ENCODE results near the gene NOTCH1.
"Not testable (repeated sequence)": the region's sequence is repeated elsewhere in the genome, so short reads cannot be mapped to it uniquely, and the experiment has no call there.

NOTCH1 gene

GRCh38 chr9:136578915-136579649, 33.2 kb upstream of the NOTCH1 start:
- DNase-seq = no peak

GRCh38 chr9:136578626-136578914, 32.7 kb upstream of the NOTCH1 start:
- no peak for DNase-seq

- no peak for DNase-seq
Observed at GRCh38 chr9:136577941-136578625, 32.2 kb upstream of the NOTCH1 start.

- no peak for DNase-seq
Observed at GRCh38 chr9:136576269-136576626, 30.4 kb upstream of the NOTCH1 start.

DNA sequence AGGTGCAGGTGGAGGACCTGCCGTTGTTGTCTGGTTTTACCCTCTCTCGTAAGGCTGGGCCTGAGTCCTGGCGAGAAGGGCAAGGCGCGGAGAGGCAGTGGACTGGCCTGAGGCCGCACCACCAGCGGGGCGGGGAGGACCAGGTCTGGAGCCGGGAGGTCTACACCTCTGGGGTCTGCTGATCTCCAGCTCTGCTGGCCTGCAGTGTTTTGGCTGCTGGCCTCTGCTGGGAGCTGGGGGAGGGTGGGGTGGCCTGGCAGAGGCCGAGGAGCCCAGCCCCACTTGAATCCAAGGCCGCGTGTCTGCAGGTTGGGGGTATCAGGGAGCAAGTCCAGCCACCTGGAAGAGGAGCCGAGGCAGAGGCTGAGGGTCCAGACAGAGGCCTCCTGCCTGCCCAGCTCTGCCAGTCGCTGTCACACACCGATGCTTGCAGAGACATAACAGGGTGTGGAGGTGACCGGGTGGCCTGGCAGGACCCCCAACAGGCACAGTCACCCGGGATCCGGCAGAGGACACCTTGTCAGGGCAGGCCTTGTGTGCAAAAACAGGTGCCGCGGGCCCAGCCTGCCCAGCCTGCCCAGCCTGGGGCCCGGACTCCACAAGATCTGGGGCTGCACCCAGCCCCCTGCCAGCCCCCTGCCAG, 29.9 kb upstream of the NOTCH1 start:
- no peak for DNase-seq

- not testable (repeated sequence) for DNase-seq
Observed at GRCh38 chr9:136574606-136575005, 28.8 kb upstream of the NOTCH1 start.

- no peak for DNase-seq
Observed at GRCh38 chr9:136572828-136573625, 27.2 kb upstream of the NOTCH1 start.

- no peak for DNase-seq
Observed at GRCh38 chr9:136572003-136572827, 26.4 kb upstream of the NOTCH1 start.

- DNase-seq = no peak
Observed at GRCh38 chr9:136571531-136571930, 25.7 kb upstream of the NOTCH1 start.

DNA sequence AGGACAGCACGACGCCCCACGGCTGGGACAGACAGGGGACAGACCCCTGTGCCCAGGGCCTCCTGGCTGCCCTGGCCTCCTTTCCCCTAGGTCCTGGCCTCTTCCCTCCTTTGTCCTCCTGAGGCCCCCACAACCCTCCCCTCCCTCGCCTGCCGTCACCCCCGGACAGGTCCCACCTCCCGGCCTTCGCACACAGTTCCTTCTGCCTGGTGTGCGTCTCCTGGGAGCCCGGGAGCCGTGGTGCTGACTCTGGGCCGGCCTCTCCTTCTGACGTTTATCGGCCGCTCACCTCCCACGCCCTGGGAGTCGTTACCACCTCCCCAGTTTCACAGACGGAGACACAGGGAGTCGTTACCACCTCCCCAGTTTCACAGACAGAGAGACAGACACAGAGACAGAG, 25.1 kb upstream of the NOTCH1 start:
- no peak for DNase-seq

DNA sequence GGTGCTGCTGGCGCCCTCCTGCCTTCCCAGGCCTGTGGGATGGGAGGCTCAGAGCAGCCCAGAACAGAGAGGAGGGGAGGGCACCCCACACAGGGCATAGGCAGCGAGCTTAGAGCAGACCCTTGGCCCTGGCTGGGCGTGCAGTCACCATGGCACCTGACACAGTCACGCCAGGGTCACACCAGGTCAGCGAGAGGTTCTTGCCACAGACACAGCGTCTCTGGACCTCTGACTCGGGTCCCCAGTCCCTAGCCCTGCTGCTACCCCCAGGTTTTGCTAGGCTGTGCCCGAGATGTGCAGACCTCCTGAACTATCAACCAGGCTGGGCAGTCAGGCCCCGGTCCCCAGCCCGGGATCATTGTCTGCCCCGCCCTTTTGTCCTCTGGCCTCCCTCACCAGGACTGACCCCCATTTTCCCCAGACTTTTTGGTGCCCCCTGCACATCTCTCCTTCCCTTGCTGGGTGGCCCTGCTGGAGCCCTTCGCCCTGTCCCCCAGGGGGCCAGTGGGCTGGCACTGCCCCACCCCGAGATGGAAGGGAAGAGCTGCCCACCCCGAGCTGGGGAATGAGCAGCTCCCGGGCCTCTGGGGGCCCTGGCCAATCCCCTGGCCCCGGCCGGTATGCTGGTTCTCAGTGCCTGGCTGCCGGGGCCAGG, 24.5 kb upstream of the NOTCH1 start:
- DNase-seq = no peak

- no peak for DNase-seq
Observed at GRCh38 chr9:136569526-136570148, 23.8 kb upstream of the NOTCH1 start.

DNA sequence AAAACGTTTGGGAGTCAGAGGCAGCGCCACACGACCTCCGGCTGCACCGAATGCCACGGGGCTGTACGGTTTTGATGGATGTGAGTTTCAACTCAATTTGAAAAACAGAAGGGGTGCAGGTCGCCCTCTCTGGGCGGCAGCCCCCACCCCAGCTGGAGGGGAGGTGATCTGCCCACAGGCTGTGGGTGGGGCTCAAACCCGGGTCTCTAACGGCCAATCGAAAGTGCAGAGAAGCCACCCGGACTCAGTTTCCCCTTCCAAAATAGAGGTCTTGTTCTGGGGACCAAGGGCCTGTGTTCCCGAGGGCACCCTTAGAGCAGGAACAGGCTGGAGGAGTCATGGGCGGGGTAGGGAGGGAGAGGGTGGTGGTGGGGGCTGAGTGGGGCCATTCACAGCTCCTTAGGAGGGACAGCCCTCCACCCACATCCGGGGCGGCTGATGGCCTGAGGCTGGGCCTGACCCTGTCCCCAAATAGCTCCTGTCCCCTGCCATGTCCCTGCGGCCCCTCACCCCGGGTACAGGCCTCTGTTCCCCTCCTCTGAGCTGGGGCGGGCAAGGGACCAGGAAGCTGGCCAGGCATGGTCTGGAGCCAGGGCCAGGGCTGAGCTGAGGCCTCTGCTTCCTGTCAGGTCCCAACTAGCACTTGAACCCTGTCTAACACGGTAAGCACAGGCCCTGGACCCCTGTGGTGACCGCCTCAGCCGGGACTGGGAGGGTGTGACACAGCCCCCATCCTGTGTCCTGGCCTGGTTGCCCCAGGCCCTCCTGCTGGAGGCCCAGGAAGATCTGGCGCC, 22.6 kb upstream of the NOTCH1 start:
- DNase-seq = no peak

DNA sequence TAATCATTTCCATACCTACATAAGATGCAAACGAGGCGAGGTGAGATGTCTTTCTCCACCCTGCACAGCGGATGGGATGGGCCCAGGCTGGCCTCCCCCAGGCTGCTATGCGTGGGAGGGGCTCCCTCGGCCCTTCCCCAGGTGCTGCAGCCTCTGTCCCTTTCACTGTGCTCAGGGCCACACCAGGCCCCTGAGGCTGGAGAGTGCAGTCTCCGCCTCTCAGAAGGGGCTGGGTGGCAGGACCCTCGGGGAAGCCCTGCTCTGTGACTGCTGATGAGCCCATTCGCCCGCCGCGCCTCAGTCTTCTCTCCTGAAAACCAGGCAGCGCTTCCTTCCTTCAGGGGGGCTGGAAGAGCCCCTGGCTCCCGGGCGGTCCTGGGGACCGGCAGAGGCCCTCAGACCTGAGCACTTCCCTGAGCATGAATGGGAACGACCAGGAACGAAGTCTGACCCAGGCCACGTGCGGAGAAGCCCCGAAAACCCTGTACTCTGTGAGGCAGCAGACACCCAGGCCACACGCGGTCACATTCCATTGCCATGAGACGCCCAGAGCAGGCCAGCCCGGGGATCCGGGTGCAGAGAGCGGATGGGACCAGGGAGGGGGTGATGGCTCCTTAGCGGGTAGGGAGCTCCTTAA, 21.9 kb upstream of the NOTCH1 start:
- DNase-seq = peak; percentile 28 to 78

- DNase-seq = no peak
Observed at GRCh38 chr9:136566901-136567300, 21.1 kb upstream of the NOTCH1 start.

DNA sequence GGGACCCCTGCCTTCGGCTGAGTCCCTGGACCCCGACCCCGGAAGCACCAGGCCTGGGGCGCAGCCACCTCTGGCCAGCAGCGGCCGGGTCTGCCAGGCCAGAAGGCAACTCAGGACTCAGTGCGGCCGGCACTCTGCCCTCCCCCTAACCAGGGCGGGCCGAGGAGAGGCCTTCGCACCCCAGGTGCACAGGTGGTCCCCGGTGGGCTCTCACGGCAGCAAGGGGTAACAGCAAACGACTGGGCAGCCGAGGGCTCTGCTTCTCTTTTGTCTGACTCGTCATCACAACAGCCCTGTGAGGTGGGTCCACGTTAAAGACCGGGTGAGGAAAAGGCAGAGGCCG, 20.7 kb upstream of the NOTCH1 start:
- no peak for DNase-seq

GRCh38 chr9:136565715-136566552, 20.1 kb upstream of the NOTCH1 start:
- no peak for DNase-seq

- no peak for DNase-seq
Observed at GRCh38 chr9:136565086-136565714, 19.4 kb upstream of the NOTCH1 start.
